ENCODE results near the gene TLX3. TPM values are rescaled to one million over a fixed set of nuclear protein-coding genes. Genes with fewer than 3 reads are reported as not detected.

Gene TLX3
- total RNA-seq, 2 donors from 2014 or later, result not detected

- Histone ChIP-seq H3K4me3 (no peak overlapping the region), H3K9me3 (no peaks in the 10 kb centered on the region), H3K4me1 (no peaks in the 10 kb centered on the region), H3K36me3 (no peaks in the 10 kb centered on the region), H3K27ac (no peak overlapping the region), H3K27me3 (no peaks in the 10 kb centered on the region)
- no peak for DNase-seq (ENCODE audit: low spot score)
- TF ChIP-seq CTCF (IDR thresholded peaks at IDR 0.05), result no peak
These were observed 33.1 kb upstream of the TLX3 start for GRCh38 chr5:171275841-171276544.

GRCh38 chr5:171283753-171284152, 25.3 kb upstream of the TLX3 start:
- DNase-seq (ENCODE audit: low spot score), result no peak
- H3K36me3 ChIP-seq, result no peaks in the 10 kb centered on the region
- H3K27me3 ChIP-seq, result no peaks in the 10 kb centered on the region
- H3K4me3 ChIP-seq, result no peak overlapping the region
- no peaks in the 10 kb centered on the region for H3K9me3 ChIP-seq
- H3K27ac ChIP-seq, result no peak overlapping the region
- H3K4me1 ChIP-seq, result no peaks in the 10 kb centered on the region
- no peak for TF ChIP-seq CTCF (IDR thresholded peaks at IDR 0.05)

GRCh38 chr5:171285465-171285864, 23.6 kb upstream of the TLX3 start:
- DNase-seq (ENCODE audit: low spot score), result no peak
- Histone ChIP-seq H3K36me3 (no peaks in the 10 kb centered on the region), H3K4me1 (no peaks in the 10 kb centered on the region), H3K4me3 (no peak overlapping the region), H3K9me3 (no peaks in the 10 kb centered on the region), H3K27ac (no peak overlapping the region), H3K27me3 (no peaks in the 10 kb centered on the region)
- no peak for TF ChIP-seq CTCF (IDR thresholded peaks at IDR 0.05)

GRCh38 chr5:171288066-171288465, 21.0 kb upstream of the TLX3 start:
- no peak overlapping the region for H3K4me3 ChIP-seq
- no peaks in the 10 kb centered on the region for H3K4me1 ChIP-seq
- no peaks in the 10 kb centered on the region for H3K36me3 ChIP-seq
- no peak for DNase-seq (ENCODE audit: low spot score)
- TF ChIP-seq CTCF (IDR thresholded peaks at IDR 0.05), result no peak
- no peak overlapping the region for H3K27ac ChIP-seq
- H3K9me3 ChIP-seq, result no peaks in the 10 kb centered on the region
- no peaks in the 10 kb centered on the region for H3K27me3 ChIP-seq

GRCh38 chr5:171291371-171291770, 17.7 kb upstream of the TLX3 start:
- no peak for TF ChIP-seq CTCF (IDR thresholded peaks at IDR 0.05)
- Histone ChIP-seq H3K27me3 (no peaks in the 10 kb centered on the region), H3K4me3 (no peak overlapping the region), H3K27ac (no peak overlapping the region), H3K4me1 (no peaks in the 10 kb centered on the region), H3K36me3 (no peaks in the 10 kb centered on the region), H3K9me3 (no peaks in the 10 kb centered on the region)
- DNase-seq (ENCODE audit: low spot score), result no peak

- Histone ChIP-seq H3K9me3 (no peaks in the 10 kb centered on the region), H3K4me1 (no peaks in the 10 kb centered on the region), H3K27me3 (no peaks in the 10 kb centered on the region), H3K36me3 (no peaks in the 10 kb centered on the region), H3K27ac (no peak overlapping the region), H3K4me3 (no peak overlapping the region)
- TF ChIP-seq CTCF (IDR thresholded peaks at IDR 0.05), result no peak
- DNase-seq (ENCODE audit: low spot score), result no peak
These were observed 13.7 kb upstream of the TLX3 start for GRCh38 chr5:171295299-171295698.

Data from right atrium auricular region (tissue), 2 donors.